Esophagus muscularis mucosa (tissue), 4 donors: Measurements from ENCODE around the gene KLF9.

ENCODE experiments used
- EP300 ChIP-seq: sonication (generic); formaldehyde crosslinking; IDR thresholded peaks from one replicate; pipeline ENCODE4 v1.6.1; 2017; ENCODE audit warnings: antibody characterized with exemption
- POLR2A ChIP-seq: fragments of 450-650 bp; IDR thresholded peaks from one replicate; pipeline ENCODE4 v1.6.1; 2017; ENCODE audit warnings: antibody characterized with exemption, moderate library complexity, mild to moderate bottlenecking, low read depth
- POLR2AphosphoS5 ChIP-seq, 2 donors: sonication (generic); formaldehyde crosslinking; IDR thresholded peaks; one replicate each; pipeline ENCODE4 v1.6.1; 2017; ENCODE audit warnings: antibody characterized with exemption in 2 of 2
- TF ChIP-seq, protein P1 (sequence below), 3 experiments: fragments of 200-600 bp in 2 of 3; fragments of 450-650 bp in 1 of 3; sonication (generic) in 2 of 3; IDR thresholded peaks; one replicate each; pipeline ENCODE4 v1.5.1; 2017 to 2019; ENCODE audit warnings: antibody characterized with exemption in 3 of 3, mild to moderate bottlenecking in 2 of 3, moderate library complexity in 1 of 3

DNA sequence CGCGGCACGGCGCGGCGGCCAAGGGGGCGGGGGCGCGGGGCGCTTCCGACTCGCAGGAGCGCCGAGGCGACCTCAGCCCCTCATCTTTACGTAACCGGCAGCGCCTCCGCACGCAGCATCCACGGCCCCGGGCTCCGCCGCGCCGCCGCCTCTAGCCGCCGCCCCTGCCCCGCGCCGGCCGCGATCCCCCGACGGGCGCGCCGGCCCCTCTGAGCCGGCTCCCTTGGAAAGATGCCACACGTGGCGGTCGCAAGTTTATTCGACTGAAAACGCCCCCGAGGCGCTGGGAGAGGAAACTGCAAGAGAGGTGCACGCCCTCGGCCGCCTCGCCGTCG is 1.0 kb downstream of the KLF9 start:
- TF ChIP-seq, protein P1, sequence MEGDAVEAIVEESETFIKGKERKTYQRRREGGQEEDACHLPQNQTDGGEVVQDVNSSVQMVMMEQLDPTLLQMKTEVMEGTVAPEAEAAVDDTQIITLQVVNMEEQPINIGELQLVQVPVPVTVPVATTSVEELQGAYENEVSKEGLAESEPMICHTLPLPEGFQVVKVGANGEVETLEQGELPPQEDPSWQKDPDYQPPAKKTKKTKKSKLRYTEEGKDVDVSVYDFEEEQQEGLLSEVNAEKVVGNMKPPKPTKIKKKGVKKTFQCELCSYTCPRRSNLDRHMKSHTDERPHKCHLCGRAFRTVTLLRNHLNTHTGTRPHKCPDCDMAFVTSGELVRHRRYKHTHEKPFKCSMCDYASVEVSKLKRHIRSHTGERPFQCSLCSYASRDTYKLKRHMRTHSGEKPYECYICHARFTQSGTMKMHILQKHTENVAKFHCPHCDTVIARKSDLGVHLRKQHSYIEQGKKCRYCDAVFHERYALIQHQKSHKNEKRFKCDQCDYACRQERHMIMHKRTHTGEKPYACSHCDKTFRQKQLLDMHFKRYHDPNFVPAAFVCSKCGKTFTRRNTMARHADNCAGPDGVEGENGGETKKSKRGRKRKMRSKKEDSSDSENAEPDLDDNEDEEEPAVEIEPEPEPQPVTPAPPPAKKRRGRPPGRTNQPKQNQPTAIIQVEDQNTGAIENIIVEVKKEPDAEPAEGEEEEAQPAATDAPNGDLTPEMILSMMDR (IDR thresholded peaks at IDR 0.05): no peak
- no peak for TF ChIP-seq POLR2A
- TF ChIP-seq POLR2AphosphoS5 (IDR thresholded peaks at IDR 0.05): no peak
- no peak for TF ChIP-seq EP300
